Measurements from ENCODE around the gene BRI3.
"Not testable (repeated sequence)": the region's sequence is repeated elsewhere in the genome, so short reads cannot be mapped to it uniquely, and the experiment has no call there.

Gene BRI3

DNA sequence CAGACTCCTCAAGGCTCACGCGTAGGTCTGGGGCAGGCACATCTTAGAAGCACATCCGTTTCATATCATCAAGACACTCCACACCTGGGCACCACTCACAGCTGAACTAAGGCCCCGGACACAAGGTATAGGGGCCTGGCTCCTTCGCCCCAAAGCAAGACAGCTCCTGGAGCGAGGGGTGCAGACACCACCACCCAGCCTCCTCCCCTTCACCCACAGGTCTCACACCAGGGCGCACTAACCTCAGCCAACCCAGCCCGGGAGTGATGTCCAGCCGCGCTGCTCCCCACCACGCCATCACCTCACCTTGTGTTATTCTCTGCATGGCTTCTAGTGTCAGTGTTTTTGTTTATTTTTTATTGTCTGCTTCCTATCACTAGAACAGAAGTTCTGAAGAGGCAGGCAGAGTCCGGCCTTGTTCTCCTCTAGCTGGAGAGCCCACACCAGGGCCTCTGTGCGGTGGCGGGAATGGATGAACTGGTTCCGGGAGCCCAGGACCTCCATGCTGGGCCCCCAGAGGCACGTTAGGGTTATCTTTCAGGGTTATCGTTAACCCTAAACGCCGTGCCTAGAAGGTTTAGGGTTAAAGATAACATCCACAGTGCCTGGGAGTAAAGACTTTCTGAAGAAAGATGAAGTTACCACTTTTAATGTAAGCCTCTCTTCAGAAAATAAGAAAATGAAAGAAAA lies 21.8 kb downstream of the BRI3 start:
- DNase-seq = no peak
- in situ Hi-C loops (cut with MboI; ENCODE audit: low pct_unique_long_range_greater_than_20kb, low sequenced_read_pairs) = no loop called here

GRCh38 chr7:98303906-98304305 lies 22.4 kb downstream of the BRI3 start:
- no peak for DNase-seq
- in situ Hi-C loops (cut with MboI; ENCODE audit: low pct_unique_long_range_greater_than_20kb, low sequenced_read_pairs) = no loop called here

DNA sequence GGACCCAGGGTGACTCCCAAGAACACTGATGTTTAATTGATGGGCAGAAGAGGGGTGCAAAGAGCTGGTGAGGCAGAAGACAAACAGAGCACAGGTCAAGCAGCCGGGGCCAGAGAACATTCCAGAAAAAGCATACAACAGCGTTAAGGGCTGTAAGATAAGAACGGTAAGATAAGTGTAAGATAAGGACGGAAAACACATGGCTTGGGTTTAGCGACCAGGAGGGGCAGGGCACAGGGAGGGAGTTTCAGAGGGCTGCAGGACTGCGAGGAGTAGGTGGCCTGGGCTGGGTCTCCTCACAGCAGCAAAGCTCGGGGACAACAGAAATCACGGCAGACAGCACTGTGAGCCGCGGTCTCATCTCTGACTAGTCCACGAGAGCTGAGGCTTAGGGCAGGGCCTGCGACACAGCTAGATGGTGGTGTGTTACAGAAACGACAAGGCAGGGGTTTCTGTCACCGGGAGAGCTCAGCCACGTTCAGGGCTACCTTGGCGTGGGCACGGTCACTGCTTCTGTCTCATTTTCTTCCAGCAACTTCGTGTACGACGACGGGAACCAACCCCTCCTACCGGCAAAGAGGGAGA lies 24.6 kb downstream of the BRI3 start:
- no peak for DNase-seq
- in situ Hi-C loops (cut with MboI; ENCODE audit: low pct_unique_long_range_greater_than_20kb, low sequenced_read_pairs) = no loop called here

GRCh38 chr7:98307971-98308466 lies 26.5 kb downstream of the BRI3 start:
- in situ Hi-C loops (cut with MboI; ENCODE audit: low pct_unique_long_range_greater_than_20kb, low sequenced_read_pairs) = no loop called here
- no peak for DNase-seq

GRCh38 chr7:98309566-98309965 lies 28.1 kb downstream of the BRI3 start:
- in situ Hi-C loops (cut with MboI; ENCODE audit: low pct_unique_long_range_greater_than_20kb, low sequenced_read_pairs) = no loop called here
- DNase-seq = no peak

DNA sequence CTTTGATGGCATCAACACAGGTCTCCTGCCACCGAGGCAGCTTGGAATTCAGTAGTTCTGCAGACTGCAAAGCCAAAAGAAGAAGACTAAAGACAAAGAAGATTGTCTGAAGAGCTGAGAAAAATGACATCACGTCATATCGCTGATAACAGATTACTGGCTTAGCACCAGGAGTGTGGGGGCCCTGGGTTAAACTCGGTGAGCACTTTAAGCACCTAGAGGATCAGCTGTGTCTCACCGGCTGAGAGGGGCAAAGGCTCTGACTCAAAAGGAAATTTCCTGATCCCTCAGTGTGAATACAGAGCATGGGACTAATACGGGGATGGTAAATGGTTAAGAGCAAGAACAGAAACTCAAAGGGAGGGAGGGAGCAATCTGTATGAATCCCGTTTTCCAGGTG lies 30.7 kb downstream of the BRI3 start:
- DNase-seq = no peak
- in situ Hi-C loops (cut with MboI; ENCODE audit: low pct_unique_long_range_greater_than_20kb, low sequenced_read_pairs) = no loop called here

- DNase-seq = peak; percentile 8
- in situ Hi-C loops (cut with MboI; ENCODE audit: low pct_unique_long_range_greater_than_20kb, low sequenced_read_pairs) = no loop called here
These were observed 33.0 kb downstream of the BRI3 start for GRCh38 chr7:98314469-98314868.

DNA sequence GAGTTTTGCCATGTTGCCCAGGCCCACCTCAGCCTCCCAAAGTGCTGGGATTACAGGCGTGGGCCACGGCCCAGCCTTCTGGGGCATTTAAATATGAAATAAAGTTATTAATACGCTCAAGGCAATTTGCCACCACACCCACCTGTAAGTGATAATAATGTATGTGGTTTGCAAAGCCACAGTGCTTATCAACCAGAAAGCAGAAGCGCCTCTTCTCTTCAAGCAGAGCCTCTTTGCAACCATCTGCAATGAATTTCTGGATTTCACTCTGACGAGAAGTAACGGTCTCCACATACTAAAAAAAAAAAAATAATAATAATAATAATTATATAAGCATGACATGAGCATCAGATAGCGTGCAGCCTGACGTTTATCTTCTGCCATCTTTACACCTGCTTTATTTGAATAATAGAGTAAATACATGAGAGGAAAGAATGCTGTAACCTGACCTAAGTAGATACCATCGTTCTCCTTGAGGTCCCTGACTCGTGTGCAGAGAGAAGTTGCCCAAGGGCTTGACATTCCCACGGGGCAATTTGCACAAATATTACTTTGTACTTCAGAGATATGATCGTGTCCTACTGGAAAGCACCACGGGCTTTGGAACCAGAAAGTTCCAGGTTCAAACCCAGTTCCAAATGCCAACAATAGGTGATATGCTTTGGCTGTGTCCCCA lies 34.0 kb downstream of the BRI3 start:
- in situ Hi-C loops (cut with MboI; ENCODE audit: low pct_unique_long_range_greater_than_20kb, low sequenced_read_pairs) = no loop called here
- DNase-seq = peak; percentile 21

- in situ Hi-C loops (cut with MboI; ENCODE audit: low pct_unique_long_range_greater_than_20kb, low sequenced_read_pairs) = not testable (repeated sequence)
These were observed 34.6 kb downstream of the BRI3 start for GRCh38 chr7:98315994-98316527.

GRCh38 chr7:98317366-98318040 lies 36.0 kb downstream of the BRI3 start:
- in situ Hi-C loops (cut with MboI; ENCODE audit: low pct_unique_long_range_greater_than_20kb, low sequenced_read_pairs) = no loop called here
- no peak for DNase-seq

More at GRCh38 chr7:98315994-98316527, 34.6 kb downstream of the BRI3 start:
- DNase-seq = not testable (repeated sequence)

DNA sequence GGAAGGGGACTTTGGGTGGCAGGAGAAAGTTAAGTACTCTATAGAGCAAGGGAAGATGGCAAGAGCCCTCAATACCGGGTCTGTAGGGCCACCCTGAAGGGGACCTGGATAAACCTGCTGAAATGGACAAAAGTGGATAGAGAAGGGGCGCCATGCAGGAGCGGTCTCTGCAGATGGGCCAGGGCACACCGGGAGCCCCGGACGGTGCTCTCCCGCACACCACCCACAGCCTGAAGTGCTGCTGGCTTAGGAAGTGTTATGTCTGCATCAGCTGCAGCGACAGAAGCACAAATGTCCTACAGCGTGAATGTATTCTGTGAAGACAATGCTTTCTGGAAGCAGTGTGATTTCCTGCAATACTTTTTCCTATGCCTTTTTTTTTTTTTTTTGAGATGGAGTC lies 37.7 kb downstream of the BRI3 start:
- in situ Hi-C loops (cut with MboI; ENCODE audit: low pct_unique_long_range_greater_than_20kb, low sequenced_read_pairs) = no loop called here
- no peak for DNase-seq

DNA sequence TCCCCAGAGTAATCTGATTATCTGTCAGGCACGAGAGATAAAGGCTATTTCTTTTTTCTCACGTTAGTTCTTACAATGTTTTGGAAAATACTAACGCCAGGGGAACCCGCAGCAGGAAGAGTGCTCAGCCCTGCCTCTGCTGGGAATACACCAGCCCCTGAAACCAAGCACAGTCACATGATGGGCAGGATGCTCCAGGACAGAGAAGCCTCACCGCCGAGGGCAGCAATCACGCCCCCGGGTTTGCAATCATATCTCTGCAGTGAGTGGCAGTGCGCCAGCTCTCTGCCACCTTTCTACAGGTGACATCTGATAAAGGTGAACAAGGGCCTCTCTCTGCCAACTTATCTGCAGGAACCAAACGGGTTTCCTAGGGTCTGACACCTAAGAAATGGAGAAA lies 39.8 kb downstream of the BRI3 start:
- no peak for DNase-seq
- in situ Hi-C loops (cut with MboI; ENCODE audit: low pct_unique_long_range_greater_than_20kb, low sequenced_read_pairs) = no loop called here

DNA sequence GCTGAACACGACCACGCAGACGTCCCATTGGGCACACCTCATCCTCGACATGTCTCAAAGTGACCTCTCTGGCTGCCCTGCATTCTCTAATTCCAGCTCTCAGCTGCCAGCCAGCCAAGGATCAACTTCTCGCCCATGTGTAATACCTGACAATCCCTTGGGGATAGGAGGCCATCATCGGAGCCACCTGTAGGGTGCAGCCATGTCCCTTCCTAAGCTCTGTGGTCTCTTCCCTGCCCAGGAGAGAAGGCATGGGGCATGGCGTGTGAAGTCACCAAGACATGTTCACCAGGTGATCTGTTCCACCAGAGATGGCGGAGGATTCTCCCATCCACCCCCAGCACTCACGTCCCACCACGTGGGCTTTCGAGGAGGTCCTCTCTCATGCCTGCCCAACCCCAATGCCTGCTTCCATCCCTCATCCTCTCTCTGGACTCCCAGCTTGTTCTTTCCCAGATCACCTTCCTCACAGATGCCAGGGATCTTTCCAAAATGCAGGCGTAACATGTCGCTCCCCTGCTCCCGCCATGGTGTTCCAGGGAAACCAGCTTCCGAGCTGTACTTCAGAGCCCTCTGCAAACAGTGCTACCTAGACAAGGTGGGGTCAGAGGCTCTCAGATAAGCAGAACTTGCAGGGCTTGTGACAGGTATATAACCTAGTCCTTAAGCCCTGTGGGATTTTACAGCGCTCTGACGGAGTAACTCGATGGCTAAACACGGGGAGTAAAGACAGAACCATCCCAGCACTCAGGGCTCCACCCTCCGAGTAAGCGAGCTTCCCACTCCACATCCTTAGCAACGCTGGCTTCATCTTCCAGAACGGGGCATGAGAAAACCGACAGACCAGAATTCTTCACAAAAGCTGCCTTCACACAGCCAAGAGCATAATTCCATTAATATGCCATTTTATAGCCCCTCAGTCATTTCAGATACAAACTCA lies 41.1 kb downstream of the BRI3 start:
- DNase-seq = no peak
- in situ Hi-C loops (cut with MboI; ENCODE audit: low pct_unique_long_range_greater_than_20kb, low sequenced_read_pairs) = no loop called here

- in situ Hi-C loops (cut with MboI; ENCODE audit: low pct_unique_long_range_greater_than_20kb, low sequenced_read_pairs) = no loop called here
- DNase-seq = no peak
These were observed 42.3 kb downstream of the BRI3 start for GRCh38 chr7:98323597-98324322.

DNA sequence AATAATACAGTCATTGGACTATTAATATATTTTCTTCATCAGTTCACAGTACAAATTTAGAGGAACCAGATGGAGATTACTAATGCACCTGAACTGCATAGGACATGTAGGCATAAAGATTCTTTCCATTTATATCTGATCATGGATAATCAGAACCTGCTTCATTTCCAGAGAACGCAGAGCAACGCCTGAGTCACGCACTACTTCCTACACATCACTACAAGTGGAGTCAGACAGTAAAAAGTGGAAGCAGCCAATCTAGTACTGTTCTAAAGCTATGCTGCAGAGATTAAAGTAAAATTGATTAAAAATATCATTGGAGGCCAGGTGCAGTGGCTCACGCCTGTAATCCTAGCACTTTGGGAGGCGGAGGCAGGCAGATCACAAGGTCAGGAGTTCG lies 43.3 kb downstream of the BRI3 start:
- DNase-seq = no peak
- in situ Hi-C loops (cut with MboI; ENCODE audit: low pct_unique_long_range_greater_than_20kb, low sequenced_read_pairs) = no loop called here

DNA sequence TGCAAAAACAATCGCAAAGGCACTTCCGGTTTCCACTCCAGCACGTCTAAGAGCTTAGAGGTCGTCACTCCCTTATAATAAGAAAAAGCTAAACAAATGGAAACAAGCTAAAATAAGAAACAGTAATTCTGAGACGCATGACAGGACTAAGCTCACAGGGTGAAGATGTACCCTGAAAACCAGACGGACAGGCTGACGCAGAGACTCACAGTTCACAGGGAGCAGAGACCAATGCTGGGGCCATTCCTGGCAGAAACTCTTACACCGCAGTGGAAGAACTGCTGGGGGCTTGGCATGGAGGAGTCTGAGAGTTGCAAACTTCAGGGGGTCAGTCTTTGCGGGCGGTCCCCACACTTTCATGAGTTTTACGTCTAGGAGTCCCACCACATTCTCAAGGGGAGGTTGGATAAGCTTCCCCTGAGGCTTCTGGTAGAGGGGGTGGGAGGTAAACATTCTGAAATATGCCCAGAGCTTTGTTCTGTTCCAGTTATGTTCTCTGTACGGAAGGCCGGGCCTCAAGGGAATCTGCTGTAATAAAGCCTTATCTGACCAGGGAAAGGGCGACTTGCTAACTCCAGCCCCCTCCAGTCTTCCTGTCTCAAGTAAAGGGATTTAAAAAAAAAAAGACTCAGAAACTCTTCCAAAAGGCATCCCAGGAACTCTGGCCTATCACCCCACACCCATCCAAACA lies 47.8 kb downstream of the BRI3 start:
- in situ Hi-C loops (cut with MboI; ENCODE audit: low pct_unique_long_range_greater_than_20kb, low sequenced_read_pairs) = no loop called here
- no peak for DNase-seq

GRCh38 chr7:98329791-98330373 lies 48.4 kb downstream of the BRI3 start:
- no peak for DNase-seq
- in situ Hi-C loops (cut with MboI; ENCODE audit: low pct_unique_long_range_greater_than_20kb, low sequenced_read_pairs) = no loop called here

All from KBM-7 (cell line).